SK-N-SH (cell line): Measurements from ENCODE around the gene MTCH1. TPM values are rescaled to one million over a fixed set of nuclear protein-coding genes. Genes with fewer than 3 reads are reported as not detected.

Experiments
- CTCF ChIA-PET: fragments of 300-600, 350-600 bp; formaldehyde crosslinking; extraction: SDS; loops from one replicate; lab custom pipeline; 2021; lab: Yijun Ruan, JAX
- POLR2A ChIA-PET: fragments of 350-600 bp; sonication (Branson Sonifier 250); formaldehyde crosslinking; extraction: SDS; loops from one replicate; lab custom pipeline; 2020; ENCODE audit warnings: antibody characterized with exemption, inconsistent platforms; lab: Yijun Ruan, JAX
- DNase-seq: peaks from one replicate; pipeline ENCODE4 v3.0.0; 2012
- H2AFZ ChIP-seq: fragments of 200-600 bp; sonication (generic); 2 replicates; pipeline ENCODE4 v1.8.1; 2016; ENCODE audit warnings: antibody characterized with exemption, mild to moderate bottlenecking, low read depth
- H3F3A ChIP-seq: fragments of 200-600 bp; sonication (generic); replicated peaks from 2 replicates; pipeline ENCODE3; 2016; ENCODE audit warnings: antibody characterized with exemption, mild to moderate bottlenecking; ENCODE audit not compliant: insufficient read depth
- H3K27ac ChIP-seq, 2 experiments: fragments of 200-500 bp in 1 of 2; fragments of 200-600 bp in 1 of 2; sonication (Bioruptor generic) in 1 of 2; sonication (generic), shearing (Covaris generic) in 1 of 2; 2 replicates each; pipeline versions ENCODE4 v1.5.1 to v1.6.1; 2014 to 2016; ENCODE audit warnings: low read depth in 2 of 2, inconsistent platforms in 1 of 2, low read length in 1 of 2, mild to moderate bottlenecking in 1 of 2, mixed read lengths in 1 of 2
- H3K27me3 ChIP-seq: fragments of 200-600 bp; sonication (generic), shearing (Covaris generic); 2 replicates; pipeline ENCODE4 v1.6.1; 2016; ENCODE audit warnings: mixed run types; ENCODE audit not compliant: insufficient read depth
- H3K36me3 ChIP-seq, 2 experiments: fragments of 200-500 bp in 1 of 2; fragments of 200-600 bp in 1 of 2; sonication (Bioruptor generic) in 1 of 2; sonication (generic) in 1 of 2; replicated peaks in 1 of 2; 2 replicates each; pipeline versions ENCODE3 to v1.5.1; 2014 to 2016; ENCODE audit warnings: low read length in 1 of 2, mild to moderate bottlenecking in 1 of 2; ENCODE audit not compliant: insufficient read depth in 2 of 2, control insufficient read depth in 1 of 2
- H3K4me1 ChIP-seq, 2 experiments: fragments of 200-500 bp in 1 of 2; fragments of 200-600 bp in 1 of 2; sonication (Bioruptor generic) in 1 of 2; sonication (generic), shearing (Covaris generic) in 1 of 2; 2 replicates each; pipeline versions ENCODE4 v1.5.1 to v1.6.1; 2014 to 2016; ENCODE audit warnings: low read depth in 1 of 2, low read length in 1 of 2, mixed run types in 1 of 2; ENCODE audit not compliant: insufficient read depth in 2 of 2, control insufficient read depth in 1 of 2
- H3K4me2 ChIP-seq: fragments of 200-600 bp; sonication (generic), shearing (Covaris generic); 2 replicates; pipeline ENCODE4 v1.6.1; 2017; ENCODE audit warnings: mixed run types
- H3K4me3 ChIP-seq, 2 experiments: fragments of 200-500 bp in 1 of 2; fragments of 200-600 bp in 1 of 2; sonication (Bioruptor generic) in 1 of 2; sonication (generic), shearing (Covaris generic) in 1 of 2; 2 replicates each; pipeline versions ENCODE4 v1.5.1 to v1.8.1; 2014 to 2016; ENCODE audit warnings: low read depth in 2 of 2, inconsistent platforms in 1 of 2, low read length in 1 of 2, mild to moderate bottlenecking in 1 of 2, mixed read lengths in 1 of 2, moderate library complexity in 1 of 2
- H3K79me2 ChIP-seq: fragments of 200-600 bp; sonication (generic); 2 replicates; pipeline ENCODE4 v1.8.1; 2017; ENCODE audit warnings: mild to moderate bottlenecking; ENCODE audit not compliant: insufficient read depth
- H3K9ac ChIP-seq: fragments of 200-600 bp; sonication (generic); 2 replicates; pipeline ENCODE4 v1.6.1; 2017; ENCODE audit warnings: mixed run types
- H3K9me2 ChIP-seq: fragments of 200-600 bp; sonication (generic); 2 replicates; pipeline ENCODE4 v1.6.1; 2017; ENCODE audit warnings: mixed run types
- H3K9me3 ChIP-seq: fragments of 200-600 bp; sonication (generic); 2 replicates; pipeline ENCODE4 v1.6.1; 2017; ENCODE audit warnings: mixed run types, mild to moderate bottlenecking, moderate library complexity
- H4K20me1 ChIP-seq: fragments of 200-600 bp; sonication (generic); 2 replicates; pipeline ENCODE4 v1.6.1; 2017; ENCODE audit warnings: mild to moderate bottlenecking, mixed run types; ENCODE audit not compliant: insufficient read depth
- CTCF ChIP-seq: fragments of 200-600 bp; sonication (generic); IDR thresholded peaks from 2 replicates; pipeline ENCODE4 v1.6.1; 2017; ENCODE audit warnings: antibody characterized with exemption, mild to moderate bottlenecking, moderate library complexity
- EP300 ChIP-seq, 2 experiments: IDR thresholded peaks; 2 replicates each; pipeline versions ENCODE4 v1.4.0 to v1.6.1; 2012; ENCODE audit warnings: borderline replicate concordance in 1 of 2, low read depth in 1 of 2, low read length in 1 of 2
- EZH2phosphoT487 ChIP-seq: fragments of 200-600 bp; sonication (generic); IDR thresholded peaks from 2 replicates; pipeline ENCODE4 v1.6.1; 2017; ENCODE audit warnings: low read depth, mixed run types, mild to moderate bottlenecking, antibody characterized with exemption, moderate library complexity, borderline replicate concordance
- FOSL2 ChIP-seq: IDR thresholded peaks from 2 replicates; pipeline ENCODE4 v1.4.0; 2012; ENCODE audit warnings: low read depth, mild to moderate bottlenecking, moderate library complexity, borderline replicate concordance
- JUND ChIP-seq: IDR thresholded peaks from 2 replicates; pipeline ENCODE4 v1.4.0; 2012
- MEF2A ChIP-seq: IDR thresholded peaks from 2 replicates; pipeline ENCODE4 v1.4.0; 2012; ENCODE audit warnings: low read depth, borderline replicate concordance
- MXI1 ChIP-seq: IDR thresholded peaks from 2 replicates; pipeline ENCODE4 v1.6.1; 2012; ENCODE audit warnings: mild to moderate bottlenecking, low read depth, low read length, improper control_type of control experiment
- POLR2AphosphoS5 ChIP-seq: IDR thresholded peaks from 2 replicates; pipeline ENCODE4 v1.6.1; 2012; ENCODE audit warnings: low read depth, low read length
- RAD21 ChIP-seq: IDR thresholded peaks from 2 replicates; pipeline ENCODE4 v1.6.1; 2012; ENCODE audit warnings: mild to moderate bottlenecking, low read length
- RCOR1 ChIP-seq: fragments of 150-350 bp; IDR thresholded peaks from 2 replicates; pipeline ENCODE4 v1.6.1; 2017; ENCODE audit warnings: antibody characterized with exemption, low read length
- RFX5 ChIP-seq: IDR thresholded peaks from 2 replicates; pipeline ENCODE4 v1.6.1; 2012; ENCODE audit warnings: mild to moderate bottlenecking, improper control_type of control experiment, low read length
- RXRA ChIP-seq: IDR thresholded peaks from 2 replicates; pipeline ENCODE4 v1.4.0; 2012; ENCODE audit warnings: low read depth, mild to moderate bottlenecking, borderline replicate concordance
- SIN3A ChIP-seq: IDR thresholded peaks from 2 replicates; pipeline ENCODE4 v1.6.1; 2012; ENCODE audit warnings: low read depth, mild to moderate bottlenecking, low read length, moderate library complexity, borderline replicate concordance
- SMC3 ChIP-seq: IDR thresholded peaks from 2 replicates; pipeline ENCODE4 v1.6.1; 2012; ENCODE audit warnings: low read depth, low read length, improper control_type of control experiment
- TAF1 ChIP-seq: IDR thresholded peaks from 2 replicates; pipeline ENCODE4 v1.6.1; 2012; ENCODE audit warnings: low read depth, mild to moderate bottlenecking, low read length, moderate library complexity, borderline replicate concordance
- TEAD4 ChIP-seq: IDR thresholded peaks from 2 replicates; pipeline ENCODE4 v1.4.0; 2012; ENCODE audit warnings: mild to moderate bottlenecking, borderline replicate concordance; ENCODE audit not compliant: insufficient read depth
- USF1 ChIP-seq: IDR thresholded peaks from 2 replicates; pipeline ENCODE4 v1.4.0; 2012; ENCODE audit warnings: low read depth, borderline replicate concordance
- WGBS: methylation state at CpG from one replicate; pipeline ENCODE4 v1.1.6; 2017; ENCODE audit warnings: low lambda C conversion rate; 5-methylcytosine and 5-hydroxymethylcytosine counted together
- polyA plus RNA-seq, 3 experiments: library from polyadenylated mRNA; depleted of rRNA; stranded (reverse); fragments of >200 nt; gene quantifications; 2 replicates each; pipeline ENCODE4 v1.2.3, GENCODE V29; 2012
- TF ChIP-seq, protein P1 (sequence below): IDR thresholded peaks from 2 replicates; pipeline ENCODE4 v1.4.0; 2012; ENCODE audit warnings: low read depth, borderline replicate concordance
- TF ChIP-seq, protein P2 (sequence below): IDR thresholded peaks from 2 replicates; pipeline ENCODE4; 2012
- TF ChIP-seq, protein P3 (sequence below): fragments of 150-350 bp; IDR thresholded peaks from 2 replicates; pipeline ENCODE4 v1.6.1; 2016; ENCODE audit warnings: mild to moderate bottlenecking, low read depth, low read length

The MTCH1 gene
- polyA plus RNA-seq, 1 of the 3 experiments (the other 2 are of a cell fraction), result 151 TPM

- Histone ChIP-seq H3K9me2 (no peaks in the 10 kb centered on the region), H3K9me3 (no peaks in the 10 kb centered on the region), H3K36me3 (no peaks in the 10 kb centered on the region), H3K27ac (no peak overlapping the region), H3K79me2 (no peaks in the 10 kb centered on the region), H3K4me2 (no peak overlapping the region), H4K20me1 (no peaks in the 10 kb centered on the region), H3K4me1 (peaks cover 0 to 8% of the 10 kb centered on the region in 2 experiments; a peak in 1 of 4 replicates), H3K9ac (no peak overlapping the region), H3K4me3 (no peak overlapping the region), H2AFZ (no peak overlapping the region), H3K27me3 (no peaks in the 10 kb centered on the region), H3F3A (peaks cover 8% of the 10 kb centered on the region)
- WGBS, result 93% methylated on average over 5 of the region's 5 CpGs
- ChIA-PET CTCF (interaction anchor here (0.8 to 3.5 kb wide), 2 partner anchors 81 to 171 kb away, joined by 3 to 15 read pairs; no protein-coding TSS in a partner anchor), POLR2A (interaction anchor here (1.1 kb wide), 1 partner anchor 13 kb away, joined by 3 read pairs; no protein-coding TSS in a partner anchor)
- TF ChIP-seq MEF2A, result no peak
- no peak for TF ChIP-seq MXI1
- TF ChIP-seq RFX5, result no peak
- TF ChIP-seq SMC3, result no peak
- no peak for TF ChIP-seq POLR2AphosphoS5
- no peak for TF ChIP-seq FOSL2
- no peak for TF ChIP-seq EZH2phosphoT487
- no peak for TF ChIP-seq RCOR1
- TF ChIP-seq USF1, result no peak
- TF ChIP-seq CTCF, result no peak
- TF ChIP-seq, protein P1, sequence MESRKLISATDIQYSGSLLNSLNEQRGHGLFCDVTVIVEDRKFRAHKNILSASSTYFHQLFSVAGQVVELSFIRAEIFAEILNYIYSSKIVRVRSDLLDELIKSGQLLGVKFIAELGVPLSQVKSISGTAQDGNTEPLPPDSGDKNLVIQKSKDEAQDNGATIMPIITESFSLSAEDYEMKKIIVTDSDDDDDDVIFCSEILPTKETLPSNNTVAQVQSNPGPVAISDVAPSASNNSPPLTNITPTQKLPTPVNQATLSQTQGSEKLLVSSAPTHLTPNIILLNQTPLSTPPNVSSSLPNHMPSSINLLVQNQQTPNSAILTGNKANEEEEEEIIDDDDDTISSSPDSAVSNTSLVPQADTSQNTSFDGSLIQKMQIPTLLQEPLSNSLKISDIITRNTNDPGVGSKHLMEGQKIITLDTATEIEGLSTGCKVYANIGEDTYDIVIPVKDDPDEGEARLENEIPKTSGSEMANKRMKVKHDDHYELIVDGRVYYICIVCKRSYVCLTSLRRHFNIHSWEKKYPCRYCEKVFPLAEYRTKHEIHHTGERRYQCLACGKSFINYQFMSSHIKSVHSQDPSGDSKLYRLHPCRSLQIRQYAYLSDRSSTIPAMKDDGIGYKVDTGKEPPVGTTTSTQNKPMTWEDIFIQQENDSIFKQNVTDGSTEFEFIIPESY, result no peak
- no peak for TF ChIP-seq TEAD4
- TF ChIP-seq EP300 (IDR thresholded peaks at IDR 0.05; ENCODE audit: borderline replicate concordance in 1 of 2, low read depth in 1 of 2, low read length in 1 of 2), result no peak
- TF ChIP-seq RXRA, result no peak
- TF ChIP-seq TAF1, result no peak
- TF ChIP-seq, protein P2, sequence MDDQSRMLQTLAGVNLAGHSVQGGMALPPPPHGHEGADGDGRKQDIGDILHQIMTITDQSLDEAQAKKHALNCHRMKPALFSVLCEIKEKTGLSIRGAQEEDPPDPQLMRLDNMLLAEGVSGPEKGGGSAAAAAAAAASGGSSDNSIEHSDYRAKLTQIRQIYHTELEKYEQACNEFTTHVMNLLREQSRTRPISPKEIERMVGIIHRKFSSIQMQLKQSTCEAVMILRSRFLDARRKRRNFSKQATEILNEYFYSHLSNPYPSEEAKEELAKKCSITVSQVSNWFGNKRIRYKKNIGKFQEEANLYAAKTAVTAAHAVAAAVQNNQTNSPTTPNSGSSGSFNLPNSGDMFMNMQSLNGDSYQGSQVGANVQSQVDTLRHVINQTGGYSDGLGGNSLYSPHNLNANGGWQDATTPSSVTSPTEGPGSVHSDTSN, result no peak
- TF ChIP-seq SIN3A, result no peak
- no peak for TF ChIP-seq JUND
- TF ChIP-seq, protein P3, sequence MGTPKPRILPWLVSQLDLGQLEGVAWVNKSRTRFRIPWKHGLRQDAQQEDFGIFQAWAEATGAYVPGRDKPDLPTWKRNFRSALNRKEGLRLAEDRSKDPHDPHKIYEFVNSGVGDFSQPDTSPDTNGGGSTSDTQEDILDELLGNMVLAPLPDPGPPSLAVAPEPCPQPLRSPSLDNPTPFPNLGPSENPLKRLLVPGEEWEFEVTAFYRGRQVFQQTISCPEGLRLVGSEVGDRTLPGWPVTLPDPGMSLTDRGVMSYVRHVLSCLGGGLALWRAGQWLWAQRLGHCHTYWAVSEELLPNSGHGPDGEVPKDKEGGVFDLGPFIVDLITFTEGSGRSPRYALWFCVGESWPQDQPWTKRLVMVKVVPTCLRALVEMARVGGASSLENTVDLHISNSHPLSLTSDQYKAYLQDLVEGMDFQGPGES, result no peak
- no peak for TF ChIP-seq RAD21
- no peak for DNase-seq
Measured at GRCh38 chr6:36936824-36937223, 49.2 kb downstream of the MTCH1 start.
